ENCODE data around the gene UBTF.

- TF ChIP-seq CTCF (conservative IDR thresholded peaks at IDR 0.05; ENCODE audit: low read depth, low read length) (no peak), EZH2 (IDR thresholded peaks at IDR 0.05; ENCODE audit: borderline replicate concordance, low read depth, low read length, poor library complexity, severe bottlenecking) (no peak)
These were observed 22.4 kb downstream of the UBTF start for GRCh38 chr17:44197107-44197506.

All from A673 (cell line).